ENCODE measurements around the gene FBXL16.
"Not testable (repeated sequence)": the region's sequence is repeated elsewhere in the genome, so short reads cannot be mapped to it uniquely, and the experiment has no call there.

The FBXL16 gene

GRCh38 chr16:709566-710499, 4.2 kb upstream of the FBXL16 start:
- DNase-seq (ENCODE audit: low read depth): peak; percentile 51

- no peak for DNase-seq (ENCODE audit: low read depth)
Observed at GRCh38 chr16:708959-709358, 3.4 kb upstream of the FBXL16 start.

- DNase-seq (ENCODE audit: low read depth): no peak
Observed at GRCh38 chr16:708019-708418, 2.4 kb upstream of the FBXL16 start.

GRCh38 chr16:707062-707538, 1.5 kb upstream of the FBXL16 start:
- no peak for DNase-seq (ENCODE audit: low read depth)

GRCh38 chr16:706189-707061, 824 bp upstream of the FBXL16 start:
- no peak for DNase-seq (ENCODE audit: low read depth)

- DNase-seq (ENCODE audit: low read depth): no peak
Observed at GRCh38 chr16:704552-705380, 835 bp downstream of the FBXL16 start.

- DNase-seq (ENCODE audit: low read depth): no peak
Observed at GRCh38 chr16:704047-704446, 1.6 kb downstream of the FBXL16 start.

GRCh38 chr16:703406-703805, 2.2 kb downstream of the FBXL16 start:
- DNase-seq (ENCODE audit: low read depth): no peak

GRCh38 chr16:702341-702740, 3.3 kb downstream of the FBXL16 start:
- DNase-seq (ENCODE audit: low read depth): no peak

- no peak for DNase-seq (ENCODE audit: low read depth)
Observed at GRCh38 chr16:700684-701584, 4.7 kb downstream of the FBXL16 start.

- no peak for DNase-seq (ENCODE audit: low read depth)
Observed at GRCh38 chr16:698911-699671, 6.5 kb downstream of the FBXL16 start.

GRCh38 chr16:695355-696089, 10.1 kb downstream of the FBXL16 start:
- no peak for DNase-seq (ENCODE audit: low read depth)

- DNase-seq (ENCODE audit: low read depth): no peak
Observed at GRCh38 chr16:694863-695354, 10.7 kb downstream of the FBXL16 start.

GRCh38 chr16:694187-694862, 11.3 kb downstream of the FBXL16 start:
- DNase-seq (ENCODE audit: low read depth): no peak

- DNase-seq (ENCODE audit: low read depth): no peak
Observed at GRCh38 chr16:693766-694165, 11.8 kb downstream of the FBXL16 start.

GRCh38 chr16:693364-693763, 12.2 kb downstream of the FBXL16 start:
- no peak for DNase-seq (ENCODE audit: low read depth)

GRCh38 chr16:692356-693108, 13.1 kb downstream of the FBXL16 start:
- DNase-seq (ENCODE audit: low read depth): no peak

- DNase-seq (ENCODE audit: low read depth): not testable (repeated sequence)
Observed at GRCh38 chr16:691242-691641, 14.4 kb downstream of the FBXL16 start.

All from HS-27A (cell line).